Endodermal cell (in vitro differentiated cells): ENCODE data around the gene GNE. TPM values are rescaled to one million over a fixed set of nuclear protein-coding genes. Genes with fewer than 3 reads are reported as not detected.
A peak's percentile ranks its signal among the peaks of the same experiment; 100 is the strongest.

Experiments used
- DNase-seq: peaks from one replicate; pipeline ENCODE4 v3.0.0-alpha.2; 2017
- H3K27ac ChIP-seq: 2 replicates; pipeline ENCODE4 v1.5.1; 2013; ENCODE audit warnings: mild to moderate bottlenecking, low read depth, low read length, moderate library complexity
- H3K27me3 ChIP-seq: 2 replicates; pipeline ENCODE4 v1.6.1; 2013; ENCODE audit warnings: mild to moderate bottlenecking, low read length, moderate library complexity; ENCODE audit not compliant: insufficient read depth, control insufficient read depth, poor library complexity, severe bottlenecking
- H3K36me3 ChIP-seq: 2 replicates; pipeline ENCODE4 v1.7.0; 2013; ENCODE audit warnings: mild to moderate bottlenecking, low read length, moderate library complexity; ENCODE audit not compliant: control insufficient read depth, insufficient read depth
- H3K4me1 ChIP-seq: one replicate; pipeline ENCODE4 v1.7.0; 2013; ENCODE audit warnings: low read length; ENCODE audit not compliant: control insufficient read depth, insufficient read depth
- H3K4me3 ChIP-seq: 2 replicates; pipeline ENCODE4 v1.5.1; 2013; ENCODE audit warnings: mild to moderate bottlenecking, low read length, moderate library complexity
- H3K9ac ChIP-seq: 2 replicates; pipeline ENCODE4 v1.6.1; 2013; ENCODE audit warnings: mild to moderate bottlenecking, low read length, moderate library complexity; ENCODE audit not compliant: poor library complexity, severe bottlenecking; ENCODE audit errors: extremely low read depth
- H3K9me3 ChIP-seq: 2 replicates; pipeline ENCODE4 v1.6.1; 2013; ENCODE audit warnings: mild to moderate bottlenecking, low read length, moderate library complexity; ENCODE audit not compliant: control insufficient read depth
- H3K27ac Mint-ChIP-seq: 2 replicates; pipeline ENCODE4 v1.8.0; 2020; ENCODE audit warnings: mixed read lengths
- H3K27me3 Mint-ChIP-seq: 2 replicates; pipeline ENCODE4 v1.8.0; 2021; ENCODE audit warnings: mild to moderate bottlenecking, mixed read lengths; ENCODE audit not compliant: insufficient read depth
- H3K36me3 Mint-ChIP-seq: 2 replicates; pipeline ENCODE4 v1.8.0; 2020; ENCODE audit warnings: low read depth, mixed read lengths
- H3K4me1 Mint-ChIP-seq: 2 replicates; pipeline ENCODE4 v1.8.0; 2020; ENCODE audit warnings: mixed read lengths
- H3K4me3 Mint-ChIP-seq: 2 replicates; pipeline ENCODE4 v1.8.0; 2020; ENCODE audit warnings: mild to moderate bottlenecking, moderate library complexity, mixed read lengths
- H3K9me3 Mint-ChIP-seq: 2 replicates; pipeline ENCODE4 v1.8.0; 2020; ENCODE audit warnings: mild to moderate bottlenecking, mixed read lengths
- WGBS, 2 experiments: methylation state at CpG; one replicate each; pipeline versions ENCODE4 v1.1.5 to v1.1.7; 2013; ENCODE audit warnings: missing lambda C conversion rate in 2 of 2, mixed read lengths in 1 of 2; ENCODE audit not compliant: insufficient coverage in 1 of 2, insufficient read length in 1 of 2; 5-methylcytosine and 5-hydroxymethylcytosine counted together
- total RNA-seq, 2 donors: library from RNA; stranded (reverse); fragmentation: NEBNext Ultra II Directional in 1 of 2; extraction: Animal tissue kit (Norgen Biotek cat#: 25700) in 1 of 2; gene quantifications; 2 replicates in 1 of 2; 3 replicates in 1 of 2; pipeline ENCODE4 v1.2.1, GENCODE V29; 2021
- TF ChIP-seq, protein P1 (sequence below): fragments of 200-600 bp; sonication (generic); conservative IDR thresholded peaks from 2 replicates; pipeline ENCODE4 v1.5.0; 2021; ENCODE audit warnings: antibody characterized with exemption, mild to moderate bottlenecking

The GNE gene
- total RNA-seq, 2 donors from 2014 or later: 5.6 to 7.0 TPM

- Mint-ChIP-seq H3K36me3 (no peaks in the 10 kb centered on the region), H3K4me1 (peaks cover 10% of the 10 kb centered on the region), H3K27ac (no peak overlapping the region), H3K4me3 (no peak overlapping the region), H3K27me3 (peaks cover 16% of the 10 kb centered on the region), H3K9me3 (no peaks in the 10 kb centered on the region)
- Histone ChIP-seq H3K27me3 (no peaks in the 10 kb centered on the region), H3K36me3 (no peaks in the 10 kb centered on the region), H3K4me1 (peaks cover 5% of the 10 kb centered on the region), H3K9ac (no peak overlapping the region), H3K27ac (no peak overlapping the region), H3K4me3 (no peak overlapping the region), H3K9me3 (no peaks in the 10 kb centered on the region)
- TF ChIP-seq, protein P1, sequence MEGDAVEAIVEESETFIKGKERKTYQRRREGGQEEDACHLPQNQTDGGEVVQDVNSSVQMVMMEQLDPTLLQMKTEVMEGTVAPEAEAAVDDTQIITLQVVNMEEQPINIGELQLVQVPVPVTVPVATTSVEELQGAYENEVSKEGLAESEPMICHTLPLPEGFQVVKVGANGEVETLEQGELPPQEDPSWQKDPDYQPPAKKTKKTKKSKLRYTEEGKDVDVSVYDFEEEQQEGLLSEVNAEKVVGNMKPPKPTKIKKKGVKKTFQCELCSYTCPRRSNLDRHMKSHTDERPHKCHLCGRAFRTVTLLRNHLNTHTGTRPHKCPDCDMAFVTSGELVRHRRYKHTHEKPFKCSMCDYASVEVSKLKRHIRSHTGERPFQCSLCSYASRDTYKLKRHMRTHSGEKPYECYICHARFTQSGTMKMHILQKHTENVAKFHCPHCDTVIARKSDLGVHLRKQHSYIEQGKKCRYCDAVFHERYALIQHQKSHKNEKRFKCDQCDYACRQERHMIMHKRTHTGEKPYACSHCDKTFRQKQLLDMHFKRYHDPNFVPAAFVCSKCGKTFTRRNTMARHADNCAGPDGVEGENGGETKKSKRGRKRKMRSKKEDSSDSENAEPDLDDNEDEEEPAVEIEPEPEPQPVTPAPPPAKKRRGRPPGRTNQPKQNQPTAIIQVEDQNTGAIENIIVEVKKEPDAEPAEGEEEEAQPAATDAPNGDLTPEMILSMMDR: no peak
- no peak for DNase-seq
- 93 to 96% methylated on average over 17 of the region's 17 CpGs for WGBS, 2 experiments
Observed at GRCh38 chr9:36169708-36170107, 88.5 kb downstream of the GNE start.

DNA sequence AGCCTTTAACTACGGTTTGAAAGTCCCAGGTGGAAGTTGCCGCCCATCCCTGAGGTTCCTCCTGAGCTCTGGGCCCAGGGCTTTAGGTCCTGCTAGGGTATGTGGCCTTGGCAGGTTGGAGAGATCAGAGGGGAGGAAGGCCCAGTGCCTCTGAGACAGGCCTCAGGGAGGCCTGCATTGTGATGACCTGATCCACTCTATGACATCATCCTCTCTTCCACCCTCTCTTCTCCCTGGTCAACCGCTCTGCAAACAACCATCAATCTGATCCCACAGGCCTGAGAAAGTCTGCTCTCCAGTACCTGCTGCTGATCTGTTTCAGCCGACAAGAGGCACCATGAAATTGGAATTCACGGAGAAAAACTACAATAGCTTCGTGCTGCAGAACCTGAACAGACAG, 89.1 kb downstream of the GNE start, which contains the start of gene CCIN:
Gene CCIN (plus strand): TSS at position 223 of the 400 bp plus-strand sequence. CDS start 115 bp downstream, at position 338.
- TF ChIP-seq, protein P1: no peak
- Histone ChIP-seq H3K27me3 (no peaks in the 10 kb centered on the region), H3K9ac (no peak within 1 kb of the TSS), H3K27ac (no peak within 1 kb of the TSS), H3K36me3 (no peaks in the 10 kb centered on the region), H3K4me1 (peaks cover 7% of the 10 kb centered on the region), H3K9me3 (no peaks in the 10 kb centered on the region), H3K4me3 (no peak within 1 kb of the TSS)
- no peaks in the 10 kb centered on the region for H3K36me3 Mint-ChIP-seq
- H3K9me3 Mint-ChIP-seq: no peaks in the 10 kb centered on the region
- peaks cover 13% of the 10 kb centered on the region for H3K4me1 Mint-ChIP-seq
- DNase-seq: no peak
- H3K4me3 Mint-ChIP-seq: no peak within 1 kb of the TSS
- WGBS, 2 experiments: 89 to 95% methylated on average over 6 of the region's 6 CpGs
- H3K27ac Mint-ChIP-seq: no peak within 1 kb of the TSS
- peaks cover 16% of the 10 kb centered on the region for H3K27me3 Mint-ChIP-seq

GRCh38 chr9:36166168-36166927, 91.9 kb downstream of the GNE start:
- DNase-seq: peak; percentile 94
- Mint-ChIP-seq H3K27me3 (peaks cover 16% of the 10 kb centered on the region), H3K36me3 (no peaks in the 10 kb centered on the region), H3K4me1 (peaks cover 27% of the 10 kb centered on the region), H3K9me3 (no peaks in the 10 kb centered on the region), H3K27ac (no peak overlapping the region), H3K4me3 (peak overlapping the region; percentile 50)
- Histone ChIP-seq H3K27ac (no peak overlapping the region), H3K9me3 (no peaks in the 10 kb centered on the region), H3K4me3 (no peak overlapping the region), H3K4me1 (peaks cover 14% of the 10 kb centered on the region), H3K27me3 (no peaks in the 10 kb centered on the region), H3K36me3 (no peaks in the 10 kb centered on the region), H3K9ac (no peak overlapping the region)
- 8 to 18% methylated on average over 27 to 58 of the region's 58 CpGs for WGBS, 2 experiments
- TF ChIP-seq, protein P1: peak; percentile 96
